Effector memory CD4-positive, alpha-beta T cell (primary cell): ENCODE data around the gene BORCS6.
"Not testable (repeated sequence)": the region's sequence is repeated elsewhere in the genome, so short reads cannot be mapped to it uniquely, and the experiment has no call there.

Experiments
- DNase-seq, 3 donors: peaks; one replicate each; pipeline ENCODE4 v3.0.0-alpha.2; 2020
- H3K27ac ChIP-seq: 2 replicates; pipeline ENCODE4 v1.7.0; 2013; ENCODE audit warnings: mild to moderate bottlenecking, low read length, moderate library complexity; ENCODE audit not compliant: insufficient read depth, poor library complexity, severe bottlenecking
- H3K27me3 ChIP-seq: replicated peaks from 2 replicates; pipeline ENCODE4 v1.7.0; 2013; ENCODE audit warnings: mild to moderate bottlenecking, low read length; ENCODE audit not compliant: insufficient read depth, control insufficient read depth, poor library complexity, severe bottlenecking
- H3K36me3 ChIP-seq: 2 replicates; pipeline ENCODE4 v1.7.0; 2013; ENCODE audit warnings: mild to moderate bottlenecking, low read length, moderate library complexity; ENCODE audit not compliant: control insufficient read depth, insufficient read depth
- H3K4me1 ChIP-seq: 2 replicates; pipeline ENCODE4 v1.7.0; 2013; ENCODE audit warnings: low read length, mild to moderate bottlenecking; ENCODE audit not compliant: control insufficient read depth, insufficient read depth, poor library complexity, severe bottlenecking
- H3K4me3 ChIP-seq: 2 replicates; pipeline ENCODE4 v1.7.0; 2013; ENCODE audit warnings: low read length, low read depth, mild to moderate bottlenecking; ENCODE audit not compliant: insufficient read depth, poor library complexity, severe bottlenecking
- H3K9me3 ChIP-seq: 2 replicates; pipeline ENCODE4 v1.7.0; 2013; ENCODE audit warnings: mild to moderate bottlenecking, low read length, moderate library complexity; ENCODE audit not compliant: control insufficient read depth

Gene BORCS6

GRCh38 chr17:8224891-8225812, 35.2 kb upstream of the BORCS6 start:
- DNase-seq: no peak
- Histone ChIP-seq H3K4me1 (peaks cover 15% of the 10 kb centered on the region), H3K27ac (no peak overlapping the region), H3K4me3 (no peak overlapping the region), H3K27me3 (no peaks in the 10 kb centered on the region), H3K36me3 (peaks cover 28% of the 10 kb centered on the region), H3K9me3 (no peaks in the 10 kb centered on the region)

- Histone ChIP-seq H3K27me3 (no peaks in the 10 kb centered on the region), H3K4me1 (peaks cover 15% of the 10 kb centered on the region)
Measured at GRCh38 chr17:8223356-8224126, 33.6 kb upstream of the BORCS6 start.

GRCh38 chr17:8222630-8223355, 32.8 kb upstream of the BORCS6 start:
- Histone ChIP-seq H3K4me1 (peaks cover 15% of the 10 kb centered on the region), H3K9me3 (no peaks in the 10 kb centered on the region), H3K4me3 (peak overlapping the region; percentile 73), H3K27me3 (no peaks in the 10 kb centered on the region), H3K36me3 (peaks cover 10% of the 10 kb centered on the region), H3K27ac (peak overlapping the region; percentile 88)
- DNase-seq: peak; percentile 76 to 83 (median 81)

More at GRCh38 chr17:8223356-8224126, 33.6 kb upstream of the BORCS6 start:
- peak overlapping the region; percentile 73 for H3K4me3 ChIP-seq
- peak in 2 of 3 donors; percentile 23 to 24 for DNase-seq
- peak overlapping the region; percentile 88 for H3K27ac ChIP-seq
- no peaks in the 10 kb centered on the region for H3K9me3 ChIP-seq
- H3K36me3 ChIP-seq: peaks cover 18% of the 10 kb centered on the region

- peak in 2 of 3 donors; percentile 76 to 82 for DNase-seq
- Histone ChIP-seq H3K27ac (peak overlapping the region; percentile 88), H3K36me3 (peaks cover 5% of the 10 kb centered on the region), H3K4me3 (peak overlapping the region; percentile 73), H3K9me3 (no peaks in the 10 kb centered on the region), H3K27me3 (no peaks in the 10 kb centered on the region), H3K4me1 (peaks cover 15% of the 10 kb centered on the region)
Measured at GRCh38 chr17:8222380-8222629, 32.3 kb upstream of the BORCS6 start.

GRCh38 chr17:8221663-8222379, 31.8 kb upstream of the BORCS6 start:
- H3K27me3 ChIP-seq: no peaks in the 10 kb centered on the region
- H3K27ac ChIP-seq: peak overlapping the region; percentile 88
- peaks cover 15% of the 10 kb centered on the region for H3K4me1 ChIP-seq
- DNase-seq: peak in 2 of 3 donors; percentile 78 to 84
- peaks cover 5% of the 10 kb centered on the region for H3K36me3 ChIP-seq
- no peaks in the 10 kb centered on the region for H3K9me3 ChIP-seq
- H3K4me3 ChIP-seq: peak overlapping the region; percentile 73

GRCh38 chr17:8220783-8221662, 31.0 kb upstream of the BORCS6 start:
- Histone ChIP-seq H3K36me3 (peaks cover 5% of the 10 kb centered on the region), H3K9me3 (no peaks in the 10 kb centered on the region), H3K4me1 (peaks cover 15% of the 10 kb centered on the region), H3K27ac (peak overlapping the region; percentile 88), H3K4me3 (peak overlapping the region; percentile 73), H3K27me3 (no peaks in the 10 kb centered on the region)
- peak; percentile 74 to 84 (median 78) for DNase-seq

GRCh38 chr17:8214000-8214399, 24.0 kb upstream of the BORCS6 start:
- not testable (repeated sequence) for H3K27ac ChIP-seq

GRCh38 chr17:8212312-8213180, 22.6 kb upstream of the BORCS6 start:
- Histone ChIP-seq H3K4me1 (peaks cover 5% of the 10 kb centered on the region), H3K27ac (no peak overlapping the region), H3K4me3 (no peak overlapping the region), H3K36me3 (no peaks in the 10 kb centered on the region), H3K27me3 (no peaks in the 10 kb centered on the region), H3K9me3 (no peaks in the 10 kb centered on the region)
- no peak for DNase-seq

More at GRCh38 chr17:8214000-8214399, 24.0 kb upstream of the BORCS6 start:
- H3K4me3 ChIP-seq, H3K4me1 ChIP-seq, H3K36me3 ChIP-seq, DNase-seq, H3K27me3 ChIP-seq, H3K9me3 ChIP-seq: not testable (repeated sequence)
